IMR-90 (cell line): ENCODE data around the gene ACAP2. TPM values are rescaled to one million over a fixed set of nuclear protein-coding genes. Genes with fewer than 3 reads are reported as not detected.

Source experiments
- ATAC-seq: fragments of 200-7000 bp; cut with Tn5 transposase; 2 replicates; pipeline ENCODE4 v1.9.1; 2020; ENCODE audit warnings: low read depth, mild to moderate bottlenecking, moderate library complexity
- BruUV-seq: library from RNA; stranded (reverse); fragments of 400-500 nt; replicated peaks from 2 replicates; lab custom pipeline; 2021; lab: Mats Ljungman, UMichigan
- CTCF ChIA-PET: fragments of 300-600 bp; formaldehyde crosslinking; extraction: SDS; loops from one replicate; lab custom pipeline; 2021; ENCODE audit warnings: antibody characterized with exemption; lab: Yijun Ruan, JAX
- POLR2A ChIA-PET: fragments of 300-600 bp; sonication (Branson Sonifier 250); formaldehyde crosslinking; loops from one replicate; lab custom pipeline; 2022; ENCODE audit warnings: antibody characterized with exemption; ENCODE audit not compliant: unreplicated experiment; lab: Charles Lee
- DNase-seq: peaks from one replicate; pipeline ENCODE4 v3.0.0; 2013
- H2AFZ ChIP-seq: replicated peaks from 2 replicates; pipeline ENCODE3; 2013; ENCODE audit warnings: low read length, mild to moderate bottlenecking; ENCODE audit not compliant: poor library complexity
- H2AK5ac ChIP-seq: 2 replicates; pipeline ENCODE4 v1.6.1; 2013; ENCODE audit warnings: low read depth, low read length, inconsistent platforms
- H2AK9ac ChIP-seq: replicated peaks from 2 replicates; pipeline ENCODE3; 2013; ENCODE audit warnings: mild to moderate bottlenecking, low read depth, low read length, moderate library complexity; ENCODE audit not compliant: poor library complexity
- H2BK120ac ChIP-seq: 2 replicates; pipeline ENCODE4 v1.6.1; 2013; ENCODE audit warnings: low read depth, low read length, inconsistent platforms
- H2BK15ac ChIP-seq: 3 replicates; pipeline ENCODE4 v1.6.1; 2013; ENCODE audit warnings: low read depth, low read length, inconsistent platforms
- H2BK20ac ChIP-seq: 2 replicates; pipeline ENCODE4 v1.6.1; 2013; ENCODE audit warnings: low read depth, mild to moderate bottlenecking, inconsistent platforms, low read length, moderate library complexity
- H2BK5ac ChIP-seq: 2 replicates; pipeline ENCODE4 v1.6.1; 2013; ENCODE audit warnings: mild to moderate bottlenecking, low read depth, low read length, inconsistent platforms; ENCODE audit not compliant: poor library complexity, severe bottlenecking
- H3K14ac ChIP-seq: replicated peaks from 2 replicates; pipeline ENCODE4 v1.6.1; 2013; ENCODE audit warnings: low read depth, low read length, inconsistent platforms
- H3K18ac ChIP-seq: 2 replicates; pipeline ENCODE4 v1.6.1; 2013; ENCODE audit warnings: low read depth, low read length, control low read depth
- H3K23ac ChIP-seq: 2 replicates; pipeline ENCODE4 v1.6.1; 2013; ENCODE audit warnings: low read depth, low read length, inconsistent platforms
- H3K27ac ChIP-seq: 2 replicates; pipeline ENCODE4 v1.5.1; 2013; ENCODE audit warnings: mild to moderate bottlenecking, control low read depth, low read length; ENCODE audit not compliant: insufficient read depth
- H3K27me3 ChIP-seq: 2 replicates; pipeline ENCODE4 v1.6.1; 2013; ENCODE audit warnings: low read length; ENCODE audit not compliant: control insufficient read depth, insufficient read depth
- H3K36me3 ChIP-seq: 2 replicates; pipeline ENCODE4 v1.6.1; 2013; ENCODE audit warnings: low read length, mixed read lengths; ENCODE audit not compliant: control insufficient read depth, insufficient read depth
- H3K4ac ChIP-seq: 2 replicates; pipeline ENCODE4 v1.6.1; 2013; ENCODE audit warnings: low read depth, low read length, inconsistent platforms
- H3K4me1 ChIP-seq: 2 replicates; pipeline ENCODE4 v1.6.1; 2013; ENCODE audit warnings: low read length, mixed read lengths; ENCODE audit not compliant: control insufficient read depth, insufficient read depth
- H3K4me2 ChIP-seq: 2 replicates; pipeline ENCODE4 v1.6.1; 2013; ENCODE audit warnings: low read depth, mild to moderate bottlenecking, control low read depth, low read length, moderate library complexity
- H3K4me3 ChIP-seq: 2 replicates; pipeline ENCODE4 v1.5.1; 2013; ENCODE audit warnings: low read depth, mild to moderate bottlenecking, control low read depth, low read length, moderate library complexity; ENCODE audit not compliant: insufficient read depth
- H3K56ac ChIP-seq: 2 replicates; pipeline ENCODE4 v1.6.1; 2013; ENCODE audit warnings: low read length, inconsistent platforms; ENCODE audit not compliant: insufficient read depth; ENCODE audit errors: extremely low read depth
- H3K79me1 ChIP-seq, 2 experiments: 2 replicates each; pipeline ENCODE4 v1.6.1; 2013; ENCODE audit warnings: low read length in 2 of 2, inconsistent platforms in 1 of 2, low read depth in 1 of 2
- H3K9ac ChIP-seq: 2 replicates; pipeline ENCODE4 v1.6.1; 2013; ENCODE audit warnings: low read depth, low read length, control low read depth
- H3K9me1 ChIP-seq: 2 replicates; pipeline ENCODE4 v1.6.1; 2013; ENCODE audit warnings: low read length, inconsistent platforms; ENCODE audit not compliant: insufficient read depth
- H3K9me3 ChIP-seq: 2 replicates; pipeline ENCODE4 v1.6.1; 2013; ENCODE audit warnings: low read length; ENCODE audit not compliant: control insufficient read depth, insufficient read depth
- H4K20me1 ChIP-seq: 2 replicates; pipeline ENCODE4 v1.6.1; 2013; ENCODE audit warnings: low read length, inconsistent platforms; ENCODE audit not compliant: insufficient read depth
- H4K5ac ChIP-seq: 2 replicates; pipeline ENCODE4 v1.6.1; 2013; ENCODE audit warnings: mild to moderate bottlenecking, low read depth, low read length, control low read depth
- H4K8ac ChIP-seq, 2 experiments: 2 replicates each; pipeline ENCODE4 v1.6.1; 2013; ENCODE audit warnings: low read depth in 2 of 2, low read length in 2 of 2, control low read depth in 1 of 2, inconsistent platforms in 1 of 2
- H4K91ac ChIP-seq: 2 replicates; pipeline ENCODE4 v1.6.1; 2013; ENCODE audit warnings: low read depth, low read length, inconsistent platforms; ENCODE audit not compliant: insufficient read depth
- SMC3 ChIP-seq: fragments of 150-350 bp; IDR thresholded peaks from 2 replicates; pipeline ENCODE4 v1.6.1; 2016; ENCODE audit warnings: low read depth, mild to moderate bottlenecking, antibody characterized with exemption, low read length, moderate library complexity
- WGBS, 2 experiments: methylation state at CpG; one replicate each; pipeline versions ENCODE4 v1.1.5 to v1.1.7; 2013; ENCODE audit warnings: missing lambda C conversion rate in 2 of 2; ENCODE audit not compliant: insufficient read length in 1 of 2; ENCODE audit errors: extremely low coverage in 2 of 2; 5-methylcytosine and 5-hydroxymethylcytosine counted together
- dilution Hi-C: fragments of 300-500 bp; cut with HindIII; formaldehyde crosslinking; loops from one replicate; pipeline ENCODE4 v1.14.3; 2018; ENCODE audit warnings: low sequenced_read_pairs; ENCODE audit not compliant: unreplicated experiment
- in situ Hi-C: fragments of 300-500 bp; cut with MboI; formaldehyde crosslinking; loops from 3 replicates; pipeline ENCODE4 v1.14.3; 2019; ENCODE audit warnings: low sequenced_read_pairs, inconsistent platforms, mixed read lengths
- intact Hi-C: fragments of 100-400 bp; cut with micrococcal nuclease; formaldehyde crosslinking; loops from 2 replicates; pipeline ENCODE4 v1.10.0; 2022
- polyA plus RNA-seq, 3 experiments: library from polyadenylated mRNA; depleted of rRNA; stranded (reverse); fragments of >200 nt; gene quantifications; 2 replicates each; pipeline ENCODE4 v1.2.3, GENCODE V29; 2012; ENCODE audit warnings: low replicate concordance in 1 of 3
- total RNA-seq: library from RNA; depleted of rRNA; stranded (reverse); fragments of >200 nt; gene quantifications from 2 replicates; pipeline ENCODE4 v1.2.3, GENCODE V29; 2012
- TF ChIP-seq, protein P1 (sequence below): fragments of 150-350 bp; IDR thresholded peaks from 2 replicates; pipeline ENCODE4 v1.6.1; 2016; ENCODE audit warnings: low read depth, mild to moderate bottlenecking, low read length, moderate library complexity, borderline replicate concordance

ACAP2 gene
- total and polyA plus RNA-seq, 2 of the 4 experiments (the other 2 are of a cell fraction), result 11.9 to 35.1 TPM

GRCh38 chr3:195254454-195255175 lies 188.2 kb downstream of the ACAP2 start:
- Histone ChIP-seq H4K91ac (no peak overlapping the region), H3K79me1 (peaks cover 23 to 58% of the 10 kb centered on the region in 2 experiments), H3K4me1 (peaks cover 20% of the 10 kb centered on the region), H4K5ac (no peak overlapping the region), H3K4me3 (no peak overlapping the region), H2AK5ac (no peak overlapping the region), H2AK9ac (no peak overlapping the region), H2BK15ac (no peak overlapping the region), H3K18ac (no peak overlapping the region), H3K9ac (no peak overlapping the region), H3K9me1 (peaks cover 10% of the 10 kb centered on the region), H2BK120ac (no peak overlapping the region), H3K4me2 (no peak overlapping the region), H3K9me3 (no peaks in the 10 kb centered on the region), H3K23ac (no peak overlapping the region), H4K20me1 (peaks cover under 1% of the 10 kb centered on the region), H2BK5ac (no peak overlapping the region), H3K14ac (no peak overlapping the region), H2AFZ (no peak overlapping the region), H3K27ac (no peak overlapping the region), H2BK20ac (no peak overlapping the region), H4K8ac (no peak overlapping the region), H3K27me3 (no peaks in the 10 kb centered on the region), H3K36me3 (no peaks in the 10 kb centered on the region), H3K56ac (no peak overlapping the region), H3K4ac (no peak overlapping the region)
- intact Hi-C loops (loop anchor here (10.0 kb wide), 1 partner anchor 100 kb away; no protein-coding TSS in a partner anchor), in situ Hi-C loops (loop anchor here (10.0 kb wide), 1 partner anchor 140 kb away; no protein-coding TSS in a partner anchor), dilution Hi-C loops (no loop called here)
- TF ChIP-seq, protein P1, sequence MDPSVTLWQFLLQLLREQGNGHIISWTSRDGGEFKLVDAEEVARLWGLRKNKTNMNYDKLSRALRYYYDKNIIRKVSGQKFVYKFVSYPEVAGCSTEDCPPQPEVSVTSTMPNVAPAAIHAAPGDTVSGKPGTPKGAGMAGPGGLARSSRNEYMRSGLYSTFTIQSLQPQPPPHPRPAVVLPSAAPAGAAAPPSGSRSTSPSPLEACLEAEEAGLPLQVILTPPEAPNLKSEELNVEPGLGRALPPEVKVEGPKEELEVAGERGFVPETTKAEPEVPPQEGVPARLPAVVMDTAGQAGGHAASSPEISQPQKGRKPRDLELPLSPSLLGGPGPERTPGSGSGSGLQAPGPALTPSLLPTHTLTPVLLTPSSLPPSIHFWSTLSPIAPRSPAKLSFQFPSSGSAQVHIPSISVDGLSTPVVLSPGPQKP, result no peak
- no peak for TF ChIP-seq SMC3
- ChIA-PET POLR2A (no interaction called here), CTCF (interaction anchor here (1.1 kb wide), 1 partner anchor 16 kb away, joined by 3 read pairs; the partner anchor contains the start of gene XXYLT1)
- 91% methylated on average over 9 of the region's 16 CpGs; no CpG with 5 or more reads in 1 of the 2 experiments for WGBS, 2 experiments
- ATAC-seq (no peak), DNase-seq (no peak)
- no TSS peak for BruUV-seq
